K562 (cell line): Measurements from ENCODE around the gene NCOA1. TPM values are rescaled to one million over a fixed set of nuclear protein-coding genes. Genes with fewer than 3 reads are reported as not detected.
A peak's percentile ranks its signal among the peaks of the same experiment; 100 is the strongest.

Experiments used
- BDP1 ChIP-seq: IDR thresholded peaks from 3 replicates; pipeline ENCODE4 v1.6.1; 2011; ENCODE audit not compliant: insufficient read length, insufficient read depth
- CCNT2 ChIP-seq: IDR thresholded peaks from 2 replicates; pipeline ENCODE4 v1.6.1; 2011; ENCODE audit warnings: borderline replicate concordance, low read depth, mild to moderate bottlenecking, moderate library complexity, mixed read lengths, low read length; ENCODE audit not compliant: insufficient read length; ENCODE audit errors: extremely low read depth
- CHD4 ChIP-seq: fragments of 200-600 bp; sonication (generic); IDR thresholded peaks from 3 replicates; pipeline ENCODE4 v1.6.1; 2012; ENCODE audit warnings: low read depth, mild to moderate bottlenecking, mixed read lengths, low read length, inconsistent platforms; ENCODE audit not compliant: insufficient read depth, insufficient replicate concordance, poor library complexity, severe bottlenecking
- HDAC3 ChIP-seq: fragments of 450-650 bp; IDR thresholded peaks from 2 replicates; pipeline ENCODE4 v1.6.1; 2018; ENCODE audit warnings: borderline replicate concordance, mild to moderate bottlenecking, moderate library complexity; ENCODE audit not compliant: partially characterized antibody
- JUN ChIP-seq, 2 experiments: sonication (generic) in 1 of 2; formaldehyde crosslinking in 1 of 2; IDR thresholded peaks; 2 replicates each; pipeline versions ENCODE4 v1.6.1 to v1.8.0; 2012 to 2022; ENCODE audit warnings: borderline replicate concordance in 2 of 2, mild to moderate bottlenecking in 2 of 2, improper control_type of control experiment in 1 of 2, low read depth in 1 of 2, low read length in 1 of 2, missing genetic modification reagents in 1 of 2
- NCOA4 ChIP-seq: fragments of 450-650 bp; IDR thresholded peaks from 2 replicates; pipeline ENCODE4 v1.6.1; 2018; ENCODE audit warnings: mild to moderate bottlenecking; ENCODE audit not compliant: partially characterized antibody
- NRF1 ChIP-seq, 2 experiments: fragments of 450-650 bp; IDR thresholded peaks in 1 of 2; conservative IDR thresholded peaks in 1 of 2; 2 replicates each; pipeline ENCODE4 v1.6.1; 2014; ENCODE audit warnings: mild to moderate bottlenecking in 2 of 2
- PTRF ChIP-seq: fragments of 450-650 bp; IDR thresholded peaks from 2 replicates; pipeline ENCODE4 v1.6.1; 2016; ENCODE audit warnings: mild to moderate bottlenecking, missing genetic modification characterization, missing compliant biosample characterization
- RBM15 ChIP-seq: fragments of 200-400 bp; formaldehyde crosslinking; IDR thresholded peaks from 2 replicates; pipeline ENCODE4 v1.6.1; 2018; ENCODE audit warnings: mild to moderate bottlenecking, low read length, moderate library complexity; ENCODE audit not compliant: insufficient read depth
- TOE1 ChIP-seq, 2 experiments: fragments of 450-650 bp in 1 of 2; sonication (generic) in 1 of 2; formaldehyde crosslinking in 1 of 2; IDR thresholded peaks; 2 replicates each; pipeline versions ENCODE4 v1.7.1 to v1.8.0; 2016 to 2022; ENCODE audit warnings: borderline replicate concordance in 2 of 2, mild to moderate bottlenecking in 2 of 2, antibody characterized with exemption in 1 of 2, inconsistent platforms in 1 of 2, low read depth in 1 of 2, missing genetic modification reagents in 1 of 2, moderate library complexity in 1 of 2
- ZKSCAN8 ChIP-seq: fragments of 200-800 bp; sonication (Bioruptor generic); IDR thresholded peaks from 2 replicates; pipeline ENCODE4 v1.6.1; 2016; ENCODE audit warnings: missing genetic modification characterization, missing compliant biosample characterization
- ZNF121 ChIP-seq: sonication (generic); formaldehyde crosslinking; conservative IDR thresholded peaks from 2 replicates; pipeline ENCODE4 v1.8.0; 2022; ENCODE audit warnings: missing genetic modification reagents
- ZNF184 ChIP-seq: sonication (generic); formaldehyde crosslinking; IDR thresholded peaks from 2 replicates; pipeline ENCODE4 v1.5.0; 2020; ENCODE audit warnings: missing genetic modification reagents
- ZNF79 ChIP-seq: fragments of 250-450 bp; sonication (Bioruptor Pico); IDR thresholded peaks from 2 replicates; pipeline ENCODE4 v1.4.0; 2020; ENCODE audit warnings: low read depth, mild to moderate bottlenecking, moderate library complexity
- polyA plus RNA-seq, 8 experiments: library from polyadenylated mRNA; depleted of rRNA in 4 of 8; stranded (reverse) in 5 of 8; unstranded in 3 of 8; fragments of >200 nt; fragmentation: Nextera tagmentation in 2 of 8; fragmentation: Illumina TruSeq in 1 of 8; extraction: Ambion mirVana in 2 of 8; extraction: Trizol in 1 of 8; gene quantifications; 2 replicates each; pipeline versions ENCODE4 v1.2.1 to v1.2.3, GENCODE V29; 2011 to 2014; ENCODE audit warnings: inconsistent platforms in 1 of 8, missing spikeins in 1 of 8
- total RNA-seq, 7 experiments: library from RNA; depleted of rRNA in 6 of 7; stranded (reverse); fragments of >200 nt in 6 of 7; fragmentation: Illumina TruSeq in 2 of 7; extraction: Trizol in 2 of 7; gene quantifications; 2 replicates each; pipeline versions ENCODE4 v1.2.1 to v1.2.3, GENCODE V29; 2011 to 2021; ENCODE audit warnings: low replicate concordance in 1 of 7
- TF ChIP-seq, protein P1 (sequence below): fragments of 250-450 bp; sonication (Bioruptor Pico); IDR thresholded peaks from 2 replicates; pipeline ENCODE4 v1.5.0; 2020; ENCODE audit warnings: mild to moderate bottlenecking, borderline replicate concordance
- TF ChIP-seq, protein P2 (sequence below): fragments of 250-450 bp; sonication (Bioruptor Pico); IDR thresholded peaks from 2 replicates; pipeline ENCODE4 v1.4.0; 2020; ENCODE audit warnings: mild to moderate bottlenecking, moderate library complexity
- TF ChIP-seq, protein P3 (sequence below): IDR thresholded peaks from 3 replicates; pipeline ENCODE4 v1.6.1; 2011; ENCODE audit warnings: borderline replicate concordance, mild to moderate bottlenecking, moderate library complexity; ENCODE audit not compliant: insufficient read length; ENCODE audit errors: extremely low read depth
- TF ChIP-seq, protein P4 (sequence below): fragments of 250-450 bp; sonication (Bioruptor Pico); IDR thresholded peaks from 2 replicates; pipeline ENCODE4 v1.5.0; 2020; ENCODE audit warnings: mild to moderate bottlenecking

The NCOA1 gene
- total and polyA plus RNA-seq, 9 of the 15 experiments (the other 6 are each of a cell fraction or from before 2014, with no cell fraction given): 4.9 to 25.7 (median 17.0) TPM

DNA sequence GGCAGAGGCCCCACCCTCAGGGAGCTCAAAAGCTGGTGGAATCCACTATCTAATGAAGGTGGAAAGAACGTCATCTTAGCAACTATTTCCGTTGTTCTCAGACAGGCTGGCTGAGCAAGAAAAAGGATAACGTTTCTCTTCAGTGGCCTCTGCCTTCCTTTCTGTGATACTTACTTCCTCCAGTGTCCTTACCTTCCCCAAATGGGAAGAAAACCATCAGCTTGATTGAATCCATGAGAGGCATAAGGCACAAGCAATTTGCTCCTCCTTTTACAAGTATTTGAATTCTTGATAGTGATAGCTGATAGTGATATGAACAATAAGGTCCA lies 8.1 kb upstream of the NCOA1 start (continued):
- TF ChIP-seq, protein P1, sequence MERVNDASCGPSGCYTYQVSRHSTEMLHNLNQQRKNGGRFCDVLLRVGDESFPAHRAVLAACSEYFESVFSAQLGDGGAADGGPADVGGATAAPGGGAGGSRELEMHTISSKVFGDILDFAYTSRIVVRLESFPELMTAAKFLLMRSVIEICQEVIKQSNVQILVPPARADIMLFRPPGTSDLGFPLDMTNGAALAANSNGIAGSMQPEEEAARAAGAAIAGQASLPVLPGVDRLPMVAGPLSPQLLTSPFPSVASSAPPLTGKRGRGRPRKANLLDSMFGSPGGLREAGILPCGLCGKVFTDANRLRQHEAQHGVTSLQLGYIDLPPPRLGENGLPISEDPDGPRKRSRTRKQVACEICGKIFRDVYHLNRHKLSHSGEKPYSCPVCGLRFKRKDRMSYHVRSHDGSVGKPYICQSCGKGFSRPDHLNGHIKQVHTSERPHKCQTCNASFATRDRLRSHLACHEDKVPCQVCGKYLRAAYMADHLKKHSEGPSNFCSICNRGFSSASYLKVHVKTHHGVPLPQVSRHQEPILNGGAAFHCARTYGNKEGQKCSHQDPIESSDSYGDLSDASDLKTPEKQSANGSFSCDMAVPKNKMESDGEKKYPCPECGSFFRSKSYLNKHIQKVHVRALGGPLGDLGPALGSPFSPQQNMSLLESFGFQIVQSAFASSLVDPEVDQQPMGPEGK (CRISPR knock-in tag): no peak
- no peak for TF ChIP-seq JUN (IDR thresholded peaks at IDR 0.05; ENCODE audit: borderline replicate concordance, low read depth, low read length)
- no peak for TF ChIP-seq JUN (CRISPR knock-in tag; IDR thresholded peaks at IDR 0.05; ENCODE audit: borderline replicate concordance)
- no peak for TF ChIP-seq TOE1 (IDR thresholded peaks at IDR 0.05; ENCODE audit: borderline replicate concordance)
- no peak for TF ChIP-seq TOE1 (CRISPR knock-in tag; IDR thresholded peaks at IDR 0.05; ENCODE audit: borderline replicate concordance, low read depth)
- TF ChIP-seq CCNT2: no peak
- TF ChIP-seq, protein P2, sequence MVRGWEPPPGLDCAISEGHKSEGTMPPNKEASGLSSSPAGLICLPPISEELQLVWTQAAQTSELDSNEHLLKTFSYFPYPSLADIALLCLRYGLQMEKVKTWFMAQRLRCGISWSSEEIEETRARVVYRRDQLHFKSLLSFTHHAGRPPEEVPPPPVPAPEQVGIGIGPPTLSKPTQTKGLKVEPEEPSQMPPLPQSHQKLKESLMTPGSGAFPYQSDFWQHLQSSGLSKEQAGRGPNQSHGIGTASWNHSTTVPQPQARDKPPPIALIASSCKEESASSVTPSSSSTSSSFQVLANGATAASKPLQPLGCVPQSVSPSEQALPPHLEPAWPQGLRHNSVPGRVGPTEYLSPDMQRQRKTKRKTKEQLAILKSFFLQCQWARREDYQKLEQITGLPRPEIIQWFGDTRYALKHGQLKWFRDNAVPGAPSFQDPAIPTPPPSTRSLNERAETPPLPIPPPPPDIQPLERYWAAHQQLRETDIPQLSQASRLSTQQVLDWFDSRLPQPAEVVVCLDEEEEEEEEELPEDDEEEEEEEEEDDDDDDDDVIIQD (CRISPR knock-in tag): no peak
- 0 out of 2 replicates have a peak, but pooled peaks have one; percentile 24 for TF ChIP-seq PTRF (tag)
- no peak for TF ChIP-seq CHD4
- TF ChIP-seq HDAC3: no peak
- no peak for TF ChIP-seq ZKSCAN8 (CRISPR knock-in tag)
- TF ChIP-seq BDP1: no peak
- TF ChIP-seq RBM15: no peak
- TF ChIP-seq ZNF184 (CRISPR knock-in tag): no peak
- no peak for TF ChIP-seq ZNF121 (CRISPR knock-in tag)
- TF ChIP-seq ZNF79 (CRISPR knock-in tag): no peak
- no peak for TF ChIP-seq NCOA4
- TF ChIP-seq, protein P3, sequence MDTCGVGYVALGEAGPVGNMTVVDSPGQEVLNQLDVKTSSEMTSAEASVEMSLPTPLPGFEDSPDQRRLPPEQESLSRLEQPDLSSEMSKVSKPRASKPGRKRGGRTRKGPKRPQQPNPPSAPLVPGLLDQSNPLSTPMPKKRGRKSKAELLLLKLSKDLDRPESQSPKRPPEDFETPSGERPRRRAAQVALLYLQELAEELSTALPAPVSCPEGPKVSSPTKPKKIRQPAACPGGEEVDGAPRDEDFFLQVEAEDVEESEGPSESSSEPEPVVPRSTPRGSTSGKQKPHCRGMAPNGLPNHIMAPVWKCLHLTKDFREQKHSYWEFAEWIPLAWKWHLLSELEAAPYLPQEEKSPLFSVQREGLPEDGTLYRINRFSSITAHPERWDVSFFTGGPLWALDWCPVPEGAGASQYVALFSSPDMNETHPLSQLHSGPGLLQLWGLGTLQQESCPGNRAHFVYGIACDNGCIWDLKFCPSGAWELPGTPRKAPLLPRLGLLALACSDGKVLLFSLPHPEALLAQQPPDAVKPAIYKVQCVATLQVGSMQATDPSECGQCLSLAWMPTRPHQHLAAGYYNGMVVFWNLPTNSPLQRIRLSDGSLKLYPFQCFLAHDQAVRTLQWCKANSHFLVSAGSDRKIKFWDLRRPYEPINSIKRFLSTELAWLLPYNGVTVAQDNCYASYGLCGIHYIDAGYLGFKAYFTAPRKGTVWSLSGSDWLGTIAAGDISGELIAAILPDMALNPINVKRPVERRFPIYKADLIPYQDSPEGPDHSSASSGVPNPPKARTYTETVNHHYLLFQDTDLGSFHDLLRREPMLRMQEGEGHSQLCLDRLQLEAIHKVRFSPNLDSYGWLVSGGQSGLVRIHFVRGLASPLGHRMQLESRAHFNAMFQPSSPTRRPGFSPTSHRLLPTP: no peak
- TF ChIP-seq, protein P4, sequence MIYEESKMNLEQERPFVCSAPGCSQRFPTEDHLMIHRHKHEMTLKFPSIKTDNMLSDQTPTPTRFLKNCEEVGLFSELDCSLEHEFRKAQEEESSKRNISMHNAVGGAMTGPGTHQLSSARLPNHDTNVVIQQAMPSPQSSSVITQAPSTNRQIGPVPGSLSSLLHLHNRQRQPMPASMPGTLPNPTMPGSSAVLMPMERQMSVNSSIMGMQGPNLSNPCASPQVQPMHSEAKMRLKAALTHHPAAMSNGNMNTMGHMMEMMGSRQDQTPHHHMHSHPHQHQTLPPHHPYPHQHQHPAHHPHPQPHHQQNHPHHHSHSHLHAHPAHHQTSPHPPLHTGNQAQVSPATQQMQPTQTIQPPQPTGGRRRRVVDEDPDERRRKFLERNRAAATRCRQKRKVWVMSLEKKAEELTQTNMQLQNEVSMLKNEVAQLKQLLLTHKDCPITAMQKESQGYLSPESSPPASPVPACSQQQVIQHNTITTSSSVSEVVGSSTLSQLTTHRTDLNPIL (CRISPR knock-in tag): no peak
- TF ChIP-seq NRF1 (conservative IDR thresholded peaks at IDR 0.05 in 1 of 2, IDR thresholded peaks at IDR 0.05 in 1 of 2): no peak
